Thoracic aorta (tissue), 2 donors: ENCODE data around the gene ANOS1. TPM values are rescaled to one million over a fixed set of nuclear protein-coding genes. Genes with fewer than 3 reads are reported as not detected.

Experiments
- ATAC-seq: fragments of 150-250 bp; one replicate; pipeline ENCODE4 v1.8.0; 2017; ENCODE audit warnings: low read depth; ENCODE audit not compliant: insufficient number of reproducible peaks, low FRiP score
- DNase-seq: peaks from one replicate; pipeline ENCODE4 v3.0.0-alpha.2; 2020; ENCODE audit warnings: low spot score
- H3K27ac ChIP-seq, 2 donors: fragments of 200-600 bp; sonication (generic); 1 replicate in 1 of 2; 2 replicates in 1 of 2; pipeline ENCODE4 v1.5.1; 2016; ENCODE audit warnings: mild to moderate bottlenecking in 2 of 2, moderate library complexity in 2 of 2
- H3K27me3 ChIP-seq: fragments of 200-600 bp; sonication (generic); replicated peaks from 2 replicates; pipeline ENCODE4 v1.6.0; 2016; ENCODE audit warnings: mild to moderate bottlenecking; ENCODE audit not compliant: insufficient read depth
- H3K36me3 ChIP-seq: fragments of 200-600 bp; sonication (generic); one replicate; pipeline ENCODE4 v1.5.1; 2016
- H3K4me1 ChIP-seq, 2 donors: fragments of 200-600 bp; sonication (generic); 1 replicate in 1 of 2; 2 replicates in 1 of 2; pipeline versions ENCODE4 v1.5.1 to v1.6.0; 2016; ENCODE audit warnings: low read depth in 2 of 2, mild to moderate bottlenecking in 1 of 2; ENCODE audit not compliant: control insufficient read depth in 1 of 2
- H3K4me3 ChIP-seq: fragments of 200-600 bp; sonication (generic); 2 replicates; pipeline ENCODE4 v1.5.1; 2016; ENCODE audit warnings: mild to moderate bottlenecking
- H3K9me3 ChIP-seq: fragments of 200-600 bp; sonication (generic); 2 replicates; pipeline ENCODE4 v1.5.1; 2016
- CTCF ChIP-seq: fragments of 200-600 bp; sonication (generic); IDR thresholded peaks from one replicate; pipeline ENCODE4 v1.5.1; 2019; ENCODE audit warnings: antibody characterized with exemption
- total RNA-seq, 2 donors: library from RNA; depleted of rRNA; stranded (reverse); fragments of >200 nt; gene quantifications; one replicate each; pipeline versions ENCODE4 v1.1.0 to v1.2.3, GENCODE V29; 2016

Gene ANOS1
- total RNA-seq, 2 donors from 2014 or later, result 8.9 to 10.4 TPM

- ATAC-seq (no peak), DNase-seq (no peak)
- H3K27ac ChIP-seq, result no peak overlapping the region
- H3K36me3 ChIP-seq, result no peaks in the 10 kb centered on the region
- H3K4me3 ChIP-seq, result no peak overlapping the region
- TF ChIP-seq CTCF, result no peak
- H3K27me3 ChIP-seq, result no peaks in the 10 kb centered on the region
- H3K4me1 ChIP-seq, result no peaks in the 10 kb centered on the region
- no peaks in the 10 kb centered on the region for H3K9me3 ChIP-seq
These were observed 2.9 kb downstream of the ANOS1 start for GRCh38 chrX:8728932-8729535.

DNA sequence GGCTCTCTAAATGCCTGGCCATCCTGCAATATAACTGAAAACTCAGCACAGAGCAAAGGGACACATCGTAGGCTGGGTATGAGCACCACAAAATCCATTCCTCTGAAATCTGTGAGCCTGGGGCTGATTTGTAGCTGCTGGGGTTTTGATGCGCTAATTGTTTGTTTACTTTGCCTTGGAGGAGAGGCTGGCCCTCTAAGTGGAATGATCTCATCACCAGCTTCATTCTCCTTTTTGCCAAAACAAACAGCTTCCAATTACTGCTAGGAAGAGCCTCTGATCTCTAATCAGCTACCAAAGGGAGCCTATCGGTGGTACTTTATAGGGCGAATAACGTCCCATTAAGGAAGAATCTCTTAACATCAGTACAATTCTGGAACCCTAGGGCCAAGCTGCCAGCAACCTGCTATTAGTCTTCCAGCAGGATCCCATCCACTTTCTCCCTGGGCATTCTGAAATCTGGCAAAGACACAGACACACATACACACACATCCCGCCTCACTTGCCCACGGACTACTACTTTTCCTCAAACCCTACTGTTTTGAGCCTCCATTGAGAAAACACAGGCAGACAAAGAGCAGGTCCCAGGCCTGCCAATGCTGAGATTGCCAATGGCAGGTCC, 5.8 kb downstream of the ANOS1 start:
- ATAC-seq, result no peak
- DNase-seq, result no peak
- TF ChIP-seq CTCF, result no peak
- Histone ChIP-seq H3K27me3 (no peaks in the 10 kb centered on the region), H3K27ac (no peak overlapping the region), H3K4me3 (no peak overlapping the region), H3K36me3 (no peaks in the 10 kb centered on the region), H3K4me1 (no peaks in the 10 kb centered on the region), H3K9me3 (no peaks in the 10 kb centered on the region)

- TF ChIP-seq CTCF, result no peak
- no peak overlapping the region for H3K27ac ChIP-seq
- H3K4me1 ChIP-seq, result no peaks in the 10 kb centered on the region
- no peak overlapping the region for H3K4me3 ChIP-seq
- no peaks in the 10 kb centered on the region for H3K27me3 ChIP-seq
- ATAC-seq (no peak), DNase-seq (no peak)
- no peaks in the 10 kb centered on the region for H3K9me3 ChIP-seq
- no peaks in the 10 kb centered on the region for H3K36me3 ChIP-seq
These were observed 7.6 kb downstream of the ANOS1 start for GRCh38 chrX:8724300-8724699.

DNA sequence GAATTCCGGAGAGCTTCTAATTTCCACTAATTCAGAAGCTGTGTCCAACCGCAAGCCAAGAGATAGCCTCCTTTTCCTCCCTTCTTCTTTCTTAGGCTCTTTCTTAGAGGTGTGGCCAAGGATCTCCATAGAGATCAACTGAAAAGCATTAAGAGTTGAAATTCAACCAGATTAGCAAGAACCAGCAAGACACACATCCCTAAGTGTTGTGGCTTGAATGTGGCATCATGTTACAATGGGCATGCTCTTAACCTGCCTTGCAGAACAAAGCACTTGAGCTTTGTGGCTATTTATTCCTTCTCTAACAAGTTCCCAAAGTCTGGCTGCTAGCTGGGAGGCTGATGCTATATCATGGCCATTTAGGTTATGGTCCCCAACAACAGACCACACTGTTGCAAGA, 10.4 kb downstream of the ANOS1 start:
- H3K27ac ChIP-seq, result no peak overlapping the region
- H3K36me3 ChIP-seq, result no peaks in the 10 kb centered on the region
- DNase-seq (no peak), ATAC-seq (no peak)
- no peak for TF ChIP-seq CTCF
- H3K4me1 ChIP-seq, result no peaks in the 10 kb centered on the region
- H3K4me3 ChIP-seq, result no peak overlapping the region
- no peaks in the 10 kb centered on the region for H3K9me3 ChIP-seq
- H3K27me3 ChIP-seq, result no peaks in the 10 kb centered on the region

GRCh38 chrX:8720136-8720535, 11.8 kb downstream of the ANOS1 start:
- Histone ChIP-seq H3K27ac (no peak overlapping the region), H3K9me3 (no peaks in the 10 kb centered on the region), H3K4me1 (no peaks in the 10 kb centered on the region), H3K4me3 (no peak overlapping the region), H3K36me3 (no peaks in the 10 kb centered on the region), H3K27me3 (no peaks in the 10 kb centered on the region)
- ATAC-seq, result no peak
- no peak for DNase-seq
- TF ChIP-seq CTCF, result no peak
